Bronchial epithelial cell (primary cell): ENCODE results near the gene CHURC1. TPM values are rescaled to one million over a fixed set of nuclear protein-coding genes. Genes with fewer than 3 reads are reported as not detected.

ENCODE experiments used
- DNase-seq: peaks from one replicate; pipeline ENCODE4 v3.0.0-alpha.2; 2010; ENCODE audit warnings: low read depth
- FAIRE-seq: peaks from 2 replicates; lab custom pipeline; 2011; peaks lifted over from hg19 to GRCh38; lab: Jason Lieb, UNC
- H3K27me3 ChIP-seq: 2 replicates; pipeline ENCODE4 v1.5.1; 2011; ENCODE audit warnings: low read length; ENCODE audit not compliant: control insufficient read depth, insufficient read depth
- H3K36me3 ChIP-seq: 2 replicates; pipeline ENCODE4 v1.5.1; 2011; ENCODE audit warnings: low read length; ENCODE audit not compliant: control insufficient read depth, insufficient read depth
- H3K4me3 ChIP-seq: 2 replicates; pipeline ENCODE4 v1.5.1; 2011; ENCODE audit warnings: mild to moderate bottlenecking, low read depth, low read length, control low read depth
- CTCF ChIP-seq: IDR thresholded peaks from 2 replicates; pipeline ENCODE4 v1.5.1; 2011; ENCODE audit warnings: mild to moderate bottlenecking, moderate library complexity, low read length, control low read depth, inconsistent platforms; ENCODE audit not compliant: insufficient read depth, severe bottlenecking
- total RNA-seq: library from RNA; depleted of rRNA; stranded (reverse); fragments of >200 nt; gene quantifications from 2 replicates; pipeline ENCODE4 v1.2.1, GENCODE V29; 2014

CHURC1 gene
- total RNA-seq, 1 donor from 2014 or later = 21.9 TPM

- H3K4me3 ChIP-seq = no peak overlapping the region
- no peaks in the 10 kb centered on the region for H3K27me3 ChIP-seq
- peaks cover 2% of the 10 kb centered on the region for H3K36me3 ChIP-seq
- DNase-seq (no peak), FAIRE-seq (no peak)
- TF ChIP-seq CTCF = no peak
These were observed 25.5 kb downstream of the CHURC1 start for GRCh38 chr14:64939817-64940190.

- no peak for FAIRE-seq
- no peak for DNase-seq
- TF ChIP-seq CTCF = no peak
- Histone ChIP-seq H3K4me3 (no peak overlapping the region), H3K36me3 (peaks cover 2% of the 10 kb centered on the region), H3K27me3 (no peaks in the 10 kb centered on the region)
These were observed 26.2 kb downstream of the CHURC1 start for GRCh38 chr14:64940336-64940910.

GRCh38 chr14:64942531-64943111 is 28.4 kb downstream of the CHURC1 start, which contains the start of gene GPX2:
TSS of gene GPX2 (minus strand) at chr14:64942745. CDS start at chr14:64942726, 19 bp downstream.
- H3K27me3 ChIP-seq = no peaks in the 10 kb centered on the region
- H3K4me3 ChIP-seq = peak within 1 kb of the TSS; percentile 40
- FAIRE-seq = peak; percentile 89
- peaks cover 2% of the 10 kb centered on the region for H3K36me3 ChIP-seq
- peak; percentile 91 for DNase-seq
- TF ChIP-seq CTCF = no peak

- FAIRE-seq = no peak
- peaks cover 2% of the 10 kb centered on the region for H3K36me3 ChIP-seq
- TF ChIP-seq CTCF = no peak
These were observed 29.3 kb downstream of the CHURC1 start for GRCh38 chr14:64943556-64943955.

GRCh38 chr14:64944041-64944440 is 29.8 kb downstream of the CHURC1 start:
- FAIRE-seq = peak; percentile 91
- no peak for TF ChIP-seq CTCF
- Histone ChIP-seq H3K36me3 (peaks cover 2% of the 10 kb centered on the region), H3K4me3 (no peak overlapping the region), H3K27me3 (no peaks in the 10 kb centered on the region)
- DNase-seq = no peak

More at GRCh38 chr14:64943556-64943955, 29.3 kb downstream of the CHURC1 start:
- no peaks in the 10 kb centered on the region for H3K27me3 ChIP-seq
- no peak overlapping the region for H3K4me3 ChIP-seq
- DNase-seq = no peak
